Heart left ventricle (tissue), 13 donors: ENCODE results near the gene RBP2.

Experiments
- CTCF ChIP-seq, 12 donors: fragments of 200-600 bp; sonication (generic) in 4 of 12; IDR thresholded peaks; one replicate each; pipeline versions ENCODE4 v1.5.0 to v1.8.0; 2018 to 2022; ENCODE audit warnings: antibody characterized with exemption in 12 of 12, mild to moderate bottlenecking in 5 of 12
- POLR2A ChIP-seq, 2 donors: fragments of 450-650 bp; IDR thresholded peaks; one replicate each; pipeline ENCODE4 v1.6.1; 2017; ENCODE audit warnings: antibody characterized with exemption in 2 of 2, mild to moderate bottlenecking in 2 of 2, moderate library complexity in 2 of 2
- donor health status: ischemic (EF 13 %, LVEDD 7.1; RV severe dilation, severe dysfunction).
- donor health status: DM: no; HTN: yes; CAD: no.
- donor health status: DM: no; HTN: no; CAD: no.
- donor health status: ischemic (EF 25% LVEDD 6.9; RV normal size, moderate dysfunction).
- donor health status: ischemic (EF 25% LVEDD 5.7; RV mildly dilated, moderate dysfunction).
- donor health status: ischemic (EF 35%, LVEDD 5.7; RV mildly dilated, moderate dysfunction).
- donor health status: nonischemic (EF 11% LVEDD 7.7; RV severe dilation, severe dysfunction).
- donor health status: DM: yes; HTN: yes; CAD: no.
- donor health status: PGD.
- donor health status: ischemic (EF 29% LVEDD 5.4; RV normal size, mild dysfunction).
- donor health status: nonischemic (EF 23%, LVEDD 6.1; RV moderate dilation, normal function).

- TF ChIP-seq CTCF (IDR thresholded peaks at IDR 0.05): no peak
- TF ChIP-seq POLR2A (IDR thresholded peaks at IDR 0.05): no peak
Measured at GRCh38 chr3:139416275-139416674, 60.0 kb downstream of the RBP2 start.
